ENCODE results near the gene FAM237B.

Gene FAM237B

DNA sequence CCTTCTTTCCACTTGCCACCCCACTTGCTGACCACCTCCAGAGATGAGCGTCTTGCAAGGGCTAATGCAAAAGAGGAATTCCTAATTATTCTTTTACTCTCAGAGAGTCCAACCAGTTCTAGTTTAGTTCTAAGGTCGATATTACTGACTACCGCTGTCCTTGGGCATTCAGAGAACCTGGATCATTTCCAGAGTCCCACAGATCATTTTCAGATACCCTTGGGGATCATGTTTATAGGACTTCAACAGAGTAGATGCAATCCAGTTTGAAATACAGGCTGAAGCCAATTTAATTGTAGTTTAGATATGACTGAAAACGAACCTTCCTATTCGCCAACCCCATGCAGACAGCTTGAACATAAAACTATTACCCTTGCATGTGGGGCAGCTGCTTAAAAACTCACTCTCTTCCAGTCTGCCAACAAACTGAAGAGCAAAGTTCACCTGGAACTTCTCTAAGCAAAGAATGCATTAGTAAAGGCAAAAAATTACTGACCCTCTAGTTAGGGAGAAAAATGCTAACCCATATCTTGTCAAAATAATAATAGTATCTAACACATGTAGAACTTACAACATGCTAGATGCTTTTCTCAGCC lies 53.7 kb downstream of the FAM237B start:
- TF ChIP-seq, protein P1, sequence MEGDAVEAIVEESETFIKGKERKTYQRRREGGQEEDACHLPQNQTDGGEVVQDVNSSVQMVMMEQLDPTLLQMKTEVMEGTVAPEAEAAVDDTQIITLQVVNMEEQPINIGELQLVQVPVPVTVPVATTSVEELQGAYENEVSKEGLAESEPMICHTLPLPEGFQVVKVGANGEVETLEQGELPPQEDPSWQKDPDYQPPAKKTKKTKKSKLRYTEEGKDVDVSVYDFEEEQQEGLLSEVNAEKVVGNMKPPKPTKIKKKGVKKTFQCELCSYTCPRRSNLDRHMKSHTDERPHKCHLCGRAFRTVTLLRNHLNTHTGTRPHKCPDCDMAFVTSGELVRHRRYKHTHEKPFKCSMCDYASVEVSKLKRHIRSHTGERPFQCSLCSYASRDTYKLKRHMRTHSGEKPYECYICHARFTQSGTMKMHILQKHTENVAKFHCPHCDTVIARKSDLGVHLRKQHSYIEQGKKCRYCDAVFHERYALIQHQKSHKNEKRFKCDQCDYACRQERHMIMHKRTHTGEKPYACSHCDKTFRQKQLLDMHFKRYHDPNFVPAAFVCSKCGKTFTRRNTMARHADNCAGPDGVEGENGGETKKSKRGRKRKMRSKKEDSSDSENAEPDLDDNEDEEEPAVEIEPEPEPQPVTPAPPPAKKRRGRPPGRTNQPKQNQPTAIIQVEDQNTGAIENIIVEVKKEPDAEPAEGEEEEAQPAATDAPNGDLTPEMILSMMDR (IDR thresholded peaks at IDR 0.05), result no peak
- Histone ChIP-seq H3K36me3 (ENCODE audit: control insufficient read depth, insufficient read depth, low read length) (no peaks in the 10 kb centered on the region), H3K27me3 (ENCODE audit: control insufficient read depth, insufficient read depth, low read length) (no peaks in the 10 kb centered on the region), H3K79me2 (no peaks in the 10 kb centered on the region), H3K4me1 (peaks cover 9% of the 10 kb centered on the region), H2AFZ (no peak overlapping the region), H3K4me3 (ENCODE audit: low read depth, low read length) (no peak overlapping the region), H3K27ac (no peak overlapping the region), H3K4me2 (ENCODE audit: low read length) (no peak overlapping the region), H3K9me3 (ENCODE audit: control insufficient read depth, low read length) (no peaks in the 10 kb centered on the region), H3K9ac (no peak overlapping the region)

- TF ChIP-seq, protein P1 (IDR thresholded peaks at IDR 0.05), result no peak
- Histone ChIP-seq H3K36me3 (ENCODE audit: control insufficient read depth, insufficient read depth, low read length) (no peaks in the 10 kb centered on the region), H3K27ac (no peak overlapping the region), H3K9me3 (ENCODE audit: control insufficient read depth, low read length) (no peaks in the 10 kb centered on the region), H3K9ac (no peak overlapping the region), H3K4me2 (ENCODE audit: low read length) (no peak overlapping the region), H3K79me2 (no peaks in the 10 kb centered on the region), H2AFZ (no peak overlapping the region), H3K4me3 (ENCODE audit: low read depth, low read length) (no peak overlapping the region), H3K4me1 (peaks cover 9% of the 10 kb centered on the region), H3K27me3 (ENCODE audit: control insufficient read depth, insufficient read depth, low read length) (no peaks in the 10 kb centered on the region)
Observed at GRCh38 chr7:90266808-90267207, 54.3 kb downstream of the FAM237B start.
